ENCODE results near the gene MYO3B.

MYO3B gene

DNA sequence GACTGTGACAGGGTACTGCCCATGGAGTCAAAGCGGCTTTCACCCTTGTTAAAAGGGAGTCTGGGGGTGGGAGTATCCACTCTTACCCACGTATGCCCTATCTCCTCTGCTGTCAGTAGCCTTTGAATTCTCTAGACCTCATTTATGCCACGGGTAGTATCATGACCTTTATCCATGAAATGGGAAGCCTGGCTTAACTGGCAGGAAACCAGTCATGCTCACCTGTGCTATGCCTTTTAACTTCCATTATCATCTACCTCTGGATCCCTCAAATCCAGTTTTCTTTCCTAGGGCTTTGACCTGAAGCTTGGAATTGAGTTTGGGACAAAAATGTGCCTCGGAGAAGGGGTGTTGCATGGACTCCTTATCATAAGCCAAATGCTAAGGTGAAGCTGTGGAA lies 30.0 kb downstream of the MYO3B start:
- TF ChIP-seq GATA2 (IDR thresholded peaks at IDR 0.05; ENCODE audit: low read depth, low read length) = no peak
- no peak for TF ChIP-seq GATA3 (IDR thresholded peaks at IDR 0.05; ENCODE audit: low read depth, low read length)

DNA sequence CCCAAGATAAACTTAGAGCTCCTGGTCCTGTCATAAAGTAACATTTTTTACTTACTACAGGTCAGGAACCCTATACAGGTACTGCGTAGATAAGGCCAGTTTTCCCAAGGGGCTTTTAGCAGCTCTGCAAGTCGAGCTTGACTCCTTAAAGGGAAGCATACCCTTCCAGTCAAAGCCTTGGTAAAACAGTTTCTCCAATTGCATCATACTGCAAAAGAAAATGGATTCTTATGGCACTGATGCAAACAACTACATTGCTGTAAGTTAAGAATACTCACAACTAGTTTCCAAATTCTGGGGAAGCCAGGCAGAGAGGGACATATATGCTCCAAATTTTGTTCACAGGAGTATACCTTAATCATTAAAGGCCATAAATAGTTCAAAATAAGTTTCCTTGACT lies 31.0 kb downstream of the MYO3B start:
- TF ChIP-seq GATA3 (IDR thresholded peaks at IDR 0.05; ENCODE audit: low read depth, low read length) (no peak), GATA2 (IDR thresholded peaks at IDR 0.05; ENCODE audit: low read depth, low read length) (no peak)

DNA sequence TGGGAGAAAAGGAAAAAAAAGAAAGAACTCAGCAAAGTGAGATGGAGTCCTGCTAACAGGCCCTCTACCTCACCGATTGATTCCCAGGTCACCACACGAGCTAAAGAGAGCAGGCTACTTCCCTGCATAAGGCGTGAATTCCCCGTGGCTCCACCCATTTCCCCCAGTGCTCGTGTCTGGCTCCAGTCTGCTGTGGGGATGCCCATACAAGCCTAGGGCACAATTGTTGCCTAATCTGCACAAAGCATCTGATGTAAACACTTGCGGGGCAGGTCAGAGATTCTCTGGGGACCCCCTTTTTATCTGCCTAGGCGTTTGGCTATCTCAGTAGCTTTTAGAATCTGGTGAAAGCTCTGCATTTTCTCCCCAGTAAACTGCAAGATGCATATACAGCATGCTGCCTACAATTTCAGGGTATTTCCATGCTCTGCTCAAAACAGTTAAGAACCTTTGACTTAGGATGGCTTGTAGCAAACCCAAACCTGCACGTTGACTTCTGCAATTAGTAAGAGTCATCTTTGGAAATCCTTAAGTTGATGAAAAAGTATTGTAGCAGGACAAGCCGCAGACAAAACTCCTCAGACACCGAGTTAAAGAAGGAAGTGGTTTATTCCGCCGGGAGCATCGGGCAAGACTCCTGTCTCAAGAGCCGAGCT lies 34.8 kb downstream of the MYO3B start:
- TF ChIP-seq GATA2 (IDR thresholded peaks at IDR 0.05; ENCODE audit: low read depth, low read length) (no peak), GATA3 (IDR thresholded peaks at IDR 0.05; ENCODE audit: low read depth, low read length) (no peak)

DNA sequence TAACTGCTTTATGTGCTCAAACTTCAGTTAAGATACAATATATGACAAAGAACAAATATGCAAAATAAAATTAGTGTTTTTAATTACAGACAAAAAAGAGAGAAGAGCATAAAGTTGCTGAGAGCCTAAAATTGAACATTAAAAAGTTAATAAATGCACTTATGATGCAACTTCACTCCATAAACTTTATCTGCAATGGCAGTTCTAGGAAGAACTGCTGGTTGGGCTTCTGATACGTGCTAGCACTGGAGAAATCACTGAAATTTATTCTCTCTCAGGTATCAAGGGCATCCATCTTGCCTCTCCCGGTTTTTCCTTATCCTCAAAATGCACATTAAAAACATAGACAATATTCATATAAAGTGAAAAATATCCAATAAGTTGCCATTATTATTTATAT lies 35.7 kb downstream of the MYO3B start:
- TF ChIP-seq GATA3 (IDR thresholded peaks at IDR 0.05; ENCODE audit: low read depth, low read length) (no peak), GATA2 (IDR thresholded peaks at IDR 0.05; ENCODE audit: low read depth, low read length) (no peak)

DNA sequence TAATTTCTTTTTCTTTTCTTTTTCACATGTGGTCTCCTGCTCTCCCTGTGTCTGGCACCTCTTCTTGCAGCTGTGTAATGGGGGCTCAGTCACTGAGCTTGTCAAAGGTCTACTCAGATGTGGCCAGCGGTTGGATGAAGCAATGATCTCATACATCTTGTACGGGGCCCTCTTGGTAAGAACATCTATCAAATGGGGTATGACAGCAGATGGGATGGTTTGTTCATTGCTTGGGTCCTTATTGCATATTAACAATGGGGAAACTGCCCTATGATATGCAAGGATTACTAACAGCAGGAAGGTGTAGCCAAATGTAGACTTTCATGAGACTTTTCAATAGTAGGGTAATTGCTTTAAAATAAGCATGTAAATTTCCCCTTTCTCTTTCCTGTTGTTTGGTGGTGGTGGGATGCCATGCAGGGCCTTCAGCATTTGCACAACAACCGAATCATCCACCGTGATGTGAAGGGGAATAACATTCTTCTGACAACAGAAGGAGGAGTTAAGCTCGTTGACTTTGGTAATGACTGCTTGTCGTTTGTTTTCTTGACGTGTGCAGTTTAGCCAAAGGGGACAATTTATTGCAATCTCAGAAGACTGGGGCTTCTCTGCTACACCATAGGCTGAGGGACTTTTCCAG lies 36.5 kb downstream of the MYO3B start:
- TF ChIP-seq GATA3 (IDR thresholded peaks at IDR 0.05; ENCODE audit: low read depth, low read length) (no peak), GATA2 (IDR thresholded peaks at IDR 0.05; ENCODE audit: low read depth, low read length) (no peak)

DNA sequence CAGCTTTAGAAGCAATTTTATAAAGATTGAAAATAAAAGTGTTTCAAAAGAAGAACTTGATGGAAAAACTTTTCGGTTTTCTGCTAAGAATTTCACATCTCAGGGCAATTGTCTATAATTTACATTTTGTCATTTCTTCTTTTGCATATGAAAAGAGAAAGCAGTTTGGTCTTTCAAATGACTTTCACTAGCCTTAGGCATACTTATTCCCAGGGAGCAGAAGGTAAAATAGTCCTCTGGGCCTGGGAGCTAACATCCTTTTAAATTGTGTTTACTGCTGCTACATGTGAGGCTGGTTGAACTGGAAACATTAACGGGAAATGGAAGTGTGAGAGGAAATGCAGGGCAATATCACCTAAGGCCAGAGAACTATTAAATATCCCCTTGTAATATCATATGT lies 37.1 kb downstream of the MYO3B start:
- TF ChIP-seq GATA2 (IDR thresholded peaks at IDR 0.05; ENCODE audit: low read depth, low read length) = no peak
- no peak for TF ChIP-seq GATA3 (IDR thresholded peaks at IDR 0.05; ENCODE audit: low read depth, low read length)

DNA sequence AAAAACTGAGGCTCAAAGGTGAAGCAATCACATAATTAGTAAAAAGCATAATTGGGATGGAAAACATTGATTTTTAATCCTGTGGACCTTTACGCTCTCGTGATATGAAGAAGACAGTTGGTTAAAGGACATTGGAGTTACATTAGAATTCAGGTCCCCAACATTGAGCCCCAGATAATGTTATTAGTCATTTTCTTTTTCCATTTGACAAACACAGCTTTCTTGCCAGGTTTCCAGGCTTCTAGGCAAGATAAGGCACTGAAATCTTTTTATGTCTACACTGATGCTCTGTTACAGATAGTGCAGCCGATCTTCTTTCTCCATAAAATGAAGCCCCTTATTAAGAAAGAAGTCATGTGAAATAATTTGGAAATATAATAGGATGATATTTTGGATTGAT lies 38.5 kb downstream of the MYO3B start:
- TF ChIP-seq GATA3 (IDR thresholded peaks at IDR 0.05; ENCODE audit: low read depth, low read length) (no peak), GATA2 (IDR thresholded peaks at IDR 0.05; ENCODE audit: low read depth, low read length) (no peak)

DNA sequence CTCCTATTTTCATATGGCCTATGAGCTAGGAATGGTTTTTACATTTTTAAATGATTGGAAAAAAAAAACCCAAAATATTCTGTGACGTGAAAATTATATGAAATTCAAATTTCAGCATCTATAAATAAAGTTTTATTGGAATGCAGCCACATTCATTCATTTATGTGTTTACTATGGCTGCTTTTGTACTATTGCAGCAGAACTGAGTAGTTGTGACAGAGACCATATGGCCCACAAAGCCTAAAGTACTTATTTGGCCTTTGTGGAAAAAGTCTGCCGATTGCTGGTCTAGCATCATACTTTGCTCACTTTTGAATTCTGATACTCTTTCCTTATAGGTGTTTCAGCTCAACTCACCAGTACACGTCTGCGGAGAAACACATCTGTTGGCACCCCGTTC lies 39.0 kb downstream of the MYO3B start:
- TF ChIP-seq GATA2 (IDR thresholded peaks at IDR 0.05; ENCODE audit: low read depth, low read length) (no peak), GATA3 (IDR thresholded peaks at IDR 0.05; ENCODE audit: low read depth, low read length) (no peak)

DNA sequence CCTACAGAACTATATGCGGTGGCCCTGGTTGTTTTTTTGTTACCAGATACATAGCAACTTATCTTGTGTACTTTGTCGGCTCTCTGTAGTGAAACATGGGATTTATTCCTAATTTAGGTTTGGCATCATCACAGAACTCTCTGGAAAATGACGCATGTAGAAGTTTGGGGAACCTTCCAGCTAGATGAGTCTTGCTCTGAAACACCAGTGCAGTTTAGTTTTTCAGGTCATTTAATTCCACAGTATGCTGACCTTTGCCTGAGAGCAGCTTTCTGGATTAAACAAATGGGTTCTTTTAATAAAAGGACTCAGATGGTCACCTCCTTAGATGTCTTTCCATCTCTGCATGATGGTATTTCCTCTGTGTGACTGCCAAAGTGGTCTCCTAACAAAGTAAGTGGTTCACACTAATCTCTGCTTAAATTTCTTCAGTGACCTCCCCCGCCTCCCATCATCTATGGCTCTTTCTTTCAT lies 39.9 kb downstream of the MYO3B start:
- no peak for TF ChIP-seq GATA2 (IDR thresholded peaks at IDR 0.05; ENCODE audit: low read depth, low read length)
- no peak for TF ChIP-seq GATA3 (IDR thresholded peaks at IDR 0.05; ENCODE audit: low read depth, low read length)

DNA sequence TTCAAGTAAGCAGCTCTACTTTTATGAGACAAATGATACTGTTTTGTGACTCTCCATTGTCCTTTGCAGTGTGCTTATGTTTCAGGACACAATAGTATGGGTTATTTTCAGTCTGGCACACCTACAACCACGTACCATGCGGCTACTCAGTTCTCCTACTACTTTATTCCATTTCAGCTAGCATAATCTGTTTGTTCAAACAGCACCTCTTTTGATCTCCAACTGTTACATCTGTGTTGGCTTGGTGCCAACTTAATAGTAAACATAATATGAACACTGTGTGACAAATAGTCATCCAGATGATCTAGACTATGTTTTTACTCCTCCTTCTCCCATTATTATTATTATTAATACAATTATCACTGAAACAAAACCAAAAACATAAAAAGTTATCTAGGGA lies 40.5 kb downstream of the MYO3B start:
- no peak for TF ChIP-seq GATA2 (IDR thresholded peaks at IDR 0.05; ENCODE audit: low read depth, low read length)
- no peak for TF ChIP-seq GATA3 (IDR thresholded peaks at IDR 0.05; ENCODE audit: low read depth, low read length)

DNA sequence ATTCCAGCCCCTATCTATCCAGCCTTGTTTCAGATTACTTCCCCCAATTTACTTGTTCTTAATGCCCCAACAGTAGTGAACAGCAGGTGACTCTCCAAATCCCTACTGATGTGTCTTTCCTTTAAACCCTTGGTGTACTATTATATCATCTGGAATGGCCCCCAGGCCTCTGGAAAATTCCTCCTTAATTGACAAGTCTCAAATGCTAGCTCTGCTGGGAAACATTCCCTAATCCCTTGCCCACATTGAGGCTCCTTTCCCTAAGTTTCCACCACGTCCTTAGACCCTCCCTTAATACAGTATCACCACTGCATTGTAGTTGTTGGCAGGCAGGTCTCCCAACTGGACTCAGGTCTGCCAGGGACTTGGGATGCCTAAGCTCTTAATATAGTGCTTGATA lies 41.0 kb downstream of the MYO3B start:
- TF ChIP-seq GATA3 (IDR thresholded peaks at IDR 0.05; ENCODE audit: low read depth, low read length) = no peak
- no peak for TF ChIP-seq GATA2 (IDR thresholded peaks at IDR 0.05; ENCODE audit: low read depth, low read length)

DNA sequence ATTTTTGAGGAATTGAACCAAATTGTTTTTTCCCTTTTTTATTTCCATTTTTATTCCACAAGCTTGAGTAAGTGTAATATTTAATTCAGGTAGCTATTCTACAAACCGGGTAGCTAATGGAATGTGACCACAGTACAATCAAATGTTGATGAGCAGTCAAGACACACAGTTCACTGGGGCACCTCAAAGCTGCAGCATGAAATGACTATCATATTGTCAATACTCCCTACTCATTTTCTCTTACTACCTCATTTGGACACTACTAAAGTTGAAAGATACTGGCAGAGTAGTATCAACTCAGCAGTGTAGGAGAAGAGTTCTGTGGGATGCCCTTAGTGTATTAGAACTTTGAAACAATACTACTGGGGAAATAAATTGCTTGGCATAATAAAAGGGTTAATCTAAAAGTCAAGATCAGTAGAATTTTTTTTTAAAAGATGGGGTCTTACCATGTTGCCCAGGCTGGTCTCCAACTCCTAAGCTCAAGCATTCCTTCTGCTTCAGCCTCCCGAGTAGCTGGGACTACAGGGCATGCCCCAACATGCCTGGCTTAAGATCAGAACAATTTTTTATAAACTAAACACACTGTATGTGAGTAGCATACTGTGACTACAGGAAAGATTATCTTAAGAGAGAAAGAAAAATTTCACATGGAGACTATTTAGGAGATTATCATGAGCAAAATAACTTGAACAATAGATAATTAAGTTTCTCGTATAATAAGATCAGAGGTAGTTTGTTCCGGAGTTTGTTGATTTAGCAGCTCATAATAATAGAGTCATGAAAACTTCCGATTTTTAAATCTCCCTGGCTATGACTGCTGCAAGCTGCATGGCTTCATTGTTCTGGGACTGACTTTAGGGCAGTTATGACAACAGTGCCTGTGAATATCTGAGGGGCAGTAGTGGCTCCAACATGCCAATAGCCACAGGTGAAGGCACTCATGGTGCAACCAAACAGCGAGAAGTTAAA lies 43.7 kb downstream of the MYO3B start:
- TF ChIP-seq GATA3 (IDR thresholded peaks at IDR 0.05; ENCODE audit: low read depth, low read length) (no peak), GATA2 (IDR thresholded peaks at IDR 0.05; ENCODE audit: low read depth, low read length) (no peak)

DNA sequence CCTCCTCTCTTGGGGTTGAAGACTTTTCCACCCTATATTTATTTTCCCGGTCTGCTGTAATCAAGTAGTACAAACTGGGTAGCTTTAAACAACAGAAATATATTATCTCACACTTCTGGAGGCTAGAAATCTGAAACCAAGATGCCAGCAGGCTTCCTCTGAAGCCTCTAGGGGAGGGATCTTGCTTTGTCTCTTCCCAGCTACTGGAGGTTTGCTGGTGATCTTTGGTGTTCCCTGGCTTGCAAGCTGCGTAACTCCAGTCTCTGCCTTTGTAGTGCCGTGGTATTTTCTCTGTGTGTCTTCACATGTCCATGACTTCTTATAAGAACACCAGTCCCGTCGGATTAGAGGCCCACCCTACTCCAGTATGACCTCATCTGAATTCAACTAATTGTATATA lies 44.4 kb downstream of the MYO3B start:
- TF ChIP-seq GATA3 (IDR thresholded peaks at IDR 0.05; ENCODE audit: low read depth, low read length) (no peak), GATA2 (IDR thresholded peaks at IDR 0.05; ENCODE audit: low read depth, low read length) (no peak)

DNA sequence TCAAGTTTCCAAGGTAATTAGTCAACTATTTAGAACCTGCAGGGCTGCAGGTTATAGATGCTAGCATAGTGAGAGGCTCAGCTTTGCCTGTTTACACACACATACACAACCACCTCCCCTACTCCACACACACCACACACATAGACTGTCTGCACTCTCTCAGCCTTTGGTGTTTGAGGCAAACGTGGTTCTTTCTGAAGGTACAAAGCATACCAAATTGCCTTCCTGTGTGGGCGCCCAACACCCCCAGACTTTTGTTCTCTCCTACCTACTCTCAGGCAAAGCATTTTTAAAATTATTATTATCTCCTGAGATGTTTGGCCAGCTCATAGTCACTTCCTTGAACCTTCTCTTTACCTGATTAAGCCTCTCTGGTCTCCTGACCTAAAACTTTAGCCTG lies 44.9 kb downstream of the MYO3B start:
- TF ChIP-seq GATA3 (IDR thresholded peaks at IDR 0.05; ENCODE audit: low read depth, low read length) (no peak), GATA2 (IDR thresholded peaks at IDR 0.05; ENCODE audit: low read depth, low read length) (no peak)
